ENCODE measurements around the gene DNM3. TPM values are rescaled to one million over a fixed set of nuclear protein-coding genes. Genes with fewer than 3 reads are reported as not detected.

The DNM3 gene
- total RNA-seq, result 1.3 and 1.5 TPM in 2 replicates
- 7.6 TPM for total RNA-seq (2013)
- polyA plus RNA-seq, result 0.56 and 1.0 TPM in 2 replicates
- 0.94 and 3.3 TPM in 2 replicates for polyA minus RNA-seq

- ATAC-seq (ENCODE audit: low read depth), result peak; percentile 93
- Mint-ChIP-seq H3K27ac (peak within 1 kb of the TSS; percentile 72), H3K4me1 (peaks cover 17% of the 10 kb centered on the region), H3K9me3 (ENCODE audit: insufficient read depth) (no peaks in the 10 kb centered on the region), H3K27me3 (peaks cover 23% of the 10 kb centered on the region), H3K4me3 (peak within 1 kb of the TSS; percentile 86)
- peak within 1 kb of the TSS; percentile 79 for H3K9ac ChIP-seq (ENCODE audit: low read length)
- ChIA-PET CTCF (interaction anchor here (0.9 to 1.5 kb wide), 5 partner anchors 40 to 601 kb away, joined by 3 to 8 read pairs (median 3); partner anchors contain the start of gene METTL13), POLR2A (no interaction called here)
- peak; percentile 88 for DNase-seq
- peak within 1 kb of the TSS; percentile 94 for H3K4me2 ChIP-seq (replicated peaks; ENCODE audit: low read depth, low read length, poor library complexity, severe bottlenecking)
- H3K27ac ChIP-seq (ENCODE audit: low read length in 2 of 2), result no peak within 1 kb of the TSS
- H3K9me3 ChIP-seq (ENCODE audit: control extremely low read depth in 1 of 3, control insufficient read depth in 2 of 3, insufficient read depth in 1 of 3, low read length in 2 of 3), result no peaks in the 10 kb centered on the region
- peak within 1 kb of the TSS; percentile 93 for H2AFZ ChIP-seq (ENCODE audit: insufficient read depth, low read depth, low read length, poor library complexity, severe bottlenecking)
- no peaks in the 10 kb centered on the region for H3K79me2 ChIP-seq (ENCODE audit: control insufficient read depth, insufficient read depth, low read length)
- WGBS (ENCODE audit: insufficient coverage), result 1% methylated on average over 84 of the region's 85 CpGs
- peak within 1 kb of the TSS; percentile 50 to 86 (median 73) for H3K4me3 ChIP-seq (ENCODE audit: control extremely low read depth in 1 of 5, extremely low read depth in 1 of 5, insufficient read depth in 1 of 5, low read depth in 2 of 5, low read length in 4 of 5)
- no peaks in the 10 kb centered on the region for H3K36me3 ChIP-seq (replicated peaks in 1 of 2; ENCODE audit: control extremely low read depth in 1 of 2, control insufficient read depth in 1 of 2, extremely low read depth in 1 of 2, insufficient read depth in 2 of 2, low read length in 1 of 2)
- H3K4me1 ChIP-seq (ENCODE audit: control insufficient read depth in 2 of 2, insufficient read depth in 2 of 2, low read length in 2 of 2), result peaks cover 11 to 21% of the 10 kb centered on the region in 2 donors
- no peaks in the 10 kb centered on the region for H4K20me1 ChIP-seq (ENCODE audit: control insufficient read depth, insufficient read depth, low read length, poor library complexity, severe bottlenecking)
- intact Hi-C loops (cut with micrococcal nuclease), result loop anchor here (1.0 kb wide), 4 partner anchors 60 to 692 kb away; partner anchors contain the start of genes METTL13, PRRC2C, SUCO and VAMP4
- TF ChIP-seq CTCF (IDR thresholded peaks at IDR 0.05) (no peak), EZH2 (IDR thresholded peaks at IDR 0.05; ENCODE audit: borderline replicate concordance, insufficient read depth, low read depth, low read length, poor library complexity, severe bottlenecking) (no peak)
- peaks cover 0 to 25% (median 17%) of the 10 kb centered on the region in 4 experiments for H3K27me3 ChIP-seq (replicated peaks in 1 of 4; ENCODE audit: control extremely low read depth in 1 of 4, control insufficient read depth in 3 of 4, insufficient read depth in 4 of 4, low read length in 3 of 4)
Observed at GRCh38 chr1:171841050-171841910, at the start of gene DNM3. TSS of gene DNM3 (plus strand) at chr1:171841498. CDS start at chr1:171841657, 159 bp downstream.
